Transverse colon (tissue), 4 donors: ENCODE data around the gene HINT2. TPM values are rescaled to one million over a fixed set of nuclear protein-coding genes. Genes with fewer than 3 reads are reported as not detected.

Experiments used
- DNase-seq: peaks from one replicate; pipeline ENCODE4 v3.0.0-alpha.2; 2019
- H3K27ac ChIP-seq, 4 donors: fragments of 200-600 bp; sonication (generic); 2 replicates each; pipeline ENCODE4 v1.5.1; 2016 to 2018; ENCODE audit warnings: inconsistent platforms in 4 of 4
- H3K27me3 ChIP-seq: fragments of 200-600 bp; sonication (generic); 2 replicates; pipeline ENCODE4 v1.5.1; 2017; ENCODE audit warnings: inconsistent platforms
- H3K36me3 ChIP-seq, 4 donors: fragments of 200-600 bp; sonication (generic); 2 replicates each; pipeline ENCODE4 v1.5.1; 2017 to 2019; ENCODE audit warnings: inconsistent platforms in 4 of 4
- H3K4me1 ChIP-seq, 4 donors: fragments of 200-600 bp; sonication (generic); 2 replicates each; pipeline ENCODE4 v1.5.1; 2017 to 2020; ENCODE audit warnings: inconsistent platforms in 4 of 4
- H3K4me3 ChIP-seq, 4 donors: fragments of 200-600 bp; sonication (generic); 1 replicate in 1 of 4; 2 replicates in 3 of 4; pipeline versions ENCODE4 v1.5.1 to v1.6.1; 2017 to 2019; ENCODE audit warnings: inconsistent platforms in 4 of 4
- H3K9me3 ChIP-seq, 2 donors: fragments of 200-600 bp; sonication (generic); 2 replicates each; pipeline ENCODE4 v1.5.1; 2017 to 2019; ENCODE audit warnings: inconsistent platforms in 2 of 2
- CTCF ChIP-seq, 5 experiments: fragments of 200-600 bp in 3 of 5; fragments of 450-650 bp in 2 of 5; sonication (generic) in 3 of 5; IDR thresholded peaks; 1 replicate in 2 of 5; 2 replicates in 3 of 5; pipeline ENCODE4 v1.5.1; 2016 to 2017; ENCODE audit warnings: antibody characterized with exemption in 5 of 5, inconsistent platforms in 3 of 5, mild to moderate bottlenecking in 2 of 5, moderate library complexity in 1 of 5
- EP300 ChIP-seq: sonication (generic); formaldehyde crosslinking; IDR thresholded peaks from one replicate; pipeline ENCODE4 v1.6.1; 2017; ENCODE audit warnings: antibody characterized with exemption, low read depth
- POLR2A ChIP-seq: fragments of 450-650 bp; IDR thresholded peaks from one replicate; pipeline ENCODE4 v1.6.1; 2016; ENCODE audit warnings: antibody characterized with exemption, mild to moderate bottlenecking, moderate library complexity
- POLR2AphosphoS5 ChIP-seq, 3 donors: sonication (generic); formaldehyde crosslinking; IDR thresholded peaks; one replicate each; pipeline ENCODE4 v1.6.1; 2016; ENCODE audit warnings: antibody characterized with exemption in 3 of 3
- WGBS, 2 donors: methylation state at CpG; one replicate each; pipeline ENCODE4 v1.1.5; 2018; ENCODE audit warnings: low coverage in 1 of 2; 5-methylcytosine and 5-hydroxymethylcytosine counted together
- in situ Hi-C, 4 donors: fragments of 200-750 bp; cut with MboI; loops; one replicate each; pipeline versions ENCODE4 v1.15.0 to v1.15.1; 2017; ENCODE audit warnings: low sequenced_read_pairs in 3 of 4, low pct_ligation_motif_present in 1 of 4, low pct_unique_long_range_greater_than_20kb in 1 of 4
- intact Hi-C: fragments of 100-400 bp; cut with DNase I; formaldehyde crosslinking; loops from one replicate; pipeline ENCODE4 v1.15.1; 2023; ENCODE audit warnings: low total_unique reads
- total RNA-seq, 4 donors: library from RNA; depleted of rRNA; stranded (reverse); fragments of >200 nt; gene quantifications; one replicate each; pipeline ENCODE4 v1.1.0, GENCODE V29; 2016

The HINT2 gene
- total RNA-seq, 4 donors from 2014 or later, result 16.8 to 58.0 (median 38.9) TPM

GRCh38 chr9:35832814-35833213 lies 18.0 kb upstream of the HINT2 start:
- Histone ChIP-seq H3K27me3 (no peaks in the 10 kb centered on the region), H3K27ac (peak overlapping the region; percentile 77 to 85 (median 78)), H3K4me1 (peaks cover 17 to 62% (median 52%) of the 10 kb centered on the region in 4 donors), H3K4me3 (no peak overlapping the region), H3K36me3 (no peaks in the 10 kb centered on the region), H3K9me3 (no peaks in the 10 kb centered on the region)
- in situ Hi-C loops (no loop called here), intact Hi-C loops (no loop called here)
- TF ChIP-seq CTCF (IDR thresholded peaks at IDR 0.05) (no peak), POLR2A (no peak), EP300 (no peak), POLR2AphosphoS5 (IDR thresholded peaks at IDR 0.05) (no peak)
- no peak for DNase-seq
- 78 to 90% methylated on average over 2 to 5 of the region's 5 CpGs for WGBS, 2 donors

GRCh38 chr9:35831040-35831439 lies 16.2 kb upstream of the HINT2 start:
- DNase-seq, result no peak
- Histone ChIP-seq H3K27ac (no peak overlapping the region), H3K27me3 (no peaks in the 10 kb centered on the region), H3K9me3 (no peaks in the 10 kb centered on the region), H3K4me3 (no peak overlapping the region), H3K4me1 (peaks cover 17 to 57% (median 50%) of the 10 kb centered on the region in 4 donors), H3K36me3 (no peaks in the 10 kb centered on the region)
- WGBS, 2 donors, result 80 to 87% methylated on average over 1 to 4 of the region's 4 CpGs
- TF ChIP-seq CTCF (IDR thresholded peaks at IDR 0.05) (no peak), POLR2AphosphoS5 (IDR thresholded peaks at IDR 0.05) (no peak), EP300 (no peak), POLR2A (no peak)
- intact Hi-C loops (no loop called here), in situ Hi-C loops (no loop called here)

- intact Hi-C loops, result no loop called here
- peaks cover 16 to 44% (median 37%) of the 10 kb centered on the region in 4 donors for H3K4me1 ChIP-seq
- H3K27ac ChIP-seq, result peak overlapping the region; percentile 94 to 98 (median 94)
- H3K4me3 ChIP-seq, result peak overlapping the region; percentile 72 to 82 (median 78)
- no peaks in the 10 kb centered on the region for H3K36me3 ChIP-seq
- no peaks in the 10 kb centered on the region for H3K9me3 ChIP-seq
- in situ Hi-C loops, result no loop called here
- TF ChIP-seq POLR2A (no peak), EP300 (no peak), POLR2AphosphoS5 (IDR thresholded peaks at IDR 0.05) (no peak), CTCF (IDR thresholded peaks at IDR 0.05) (no peak)
- no peak for DNase-seq
- 28 to 29% methylated on average over 1 to 2 of the region's 2 CpGs for WGBS, 2 donors
- no peaks in the 10 kb centered on the region for H3K27me3 ChIP-seq
Observed at GRCh38 chr9:35829764-35830096, 14.9 kb upstream of the HINT2 start.

- H3K4me1 ChIP-seq, result peaks cover 11 to 39% (median 32%) of the 10 kb centered on the region in 4 donors
- WGBS, 2 donors, result 1% methylated on average over 29 of the region's 53 CpGs; no CpG with 5 or more reads in 1 of the 2 donors
- intact Hi-C loops, result no loop called here
- peak within 1 kb of the TSS; percentile 72 to 82 (median 78) for H3K4me3 ChIP-seq
- peak within 1 kb of the TSS; percentile 94 to 98 (median 94) for H3K27ac ChIP-seq
- H3K9me3 ChIP-seq, result no peaks in the 10 kb centered on the region
- no peaks in the 10 kb centered on the region for H3K27me3 ChIP-seq
- TF ChIP-seq POLR2A (peak; percentile 35), POLR2AphosphoS5 (IDR thresholded peaks at IDR 0.05) (peak in 2 of 3 donors; percentile 27 to 55), EP300 (no peak), CTCF (IDR thresholded peaks at IDR 0.05) (no peak)
- in situ Hi-C loops, result no loop called here
- H3K36me3 ChIP-seq, result no peaks in the 10 kb centered on the region
- peak; percentile 97 for DNase-seq
Observed at GRCh38 chr9:35829084-35829763, 14.4 kb upstream of the HINT2 start, which contains the start of gene TMEM8B. Gene TMEM8B, plus strand, starts transcription at chr9:35829228. Its CDS starts 220 bp downstream, at chr9:35829448.
